Endothelial cell of umbilical vein (primary cell): ENCODE measurements around the gene RCOR1.

ENCODE experiments used
- CTCF ChIP-seq, 2 donors: IDR thresholded peaks; 1 replicate in 1 of 2; 2 replicates in 1 of 2; pipeline ENCODE4 v1.5.1; 2011; ENCODE audit warnings: low read length in 2 of 2, mild to moderate bottlenecking in 2 of 2, moderate library complexity in 2 of 2, control low read depth in 1 of 2, inconsistent platforms in 1 of 2, low read depth in 1 of 2; ENCODE audit not compliant: insufficient read depth in 1 of 2; ENCODE audit errors: extremely low read depth in 1 of 2
- POLR2A ChIP-seq: IDR thresholded peaks from 2 replicates; pipeline ENCODE4 v1.6.1; 2012; ENCODE audit warnings: low read depth, mild to moderate bottlenecking, control low read depth, low read length
- POLR2AphosphoS5 ChIP-seq: IDR thresholded peaks from 2 replicates; pipeline ENCODE4 v1.6.1; 2012; ENCODE audit warnings: low read depth, mild to moderate bottlenecking, control low read depth, low read length, moderate library complexity; ENCODE audit not compliant: insufficient read depth

DNA sequence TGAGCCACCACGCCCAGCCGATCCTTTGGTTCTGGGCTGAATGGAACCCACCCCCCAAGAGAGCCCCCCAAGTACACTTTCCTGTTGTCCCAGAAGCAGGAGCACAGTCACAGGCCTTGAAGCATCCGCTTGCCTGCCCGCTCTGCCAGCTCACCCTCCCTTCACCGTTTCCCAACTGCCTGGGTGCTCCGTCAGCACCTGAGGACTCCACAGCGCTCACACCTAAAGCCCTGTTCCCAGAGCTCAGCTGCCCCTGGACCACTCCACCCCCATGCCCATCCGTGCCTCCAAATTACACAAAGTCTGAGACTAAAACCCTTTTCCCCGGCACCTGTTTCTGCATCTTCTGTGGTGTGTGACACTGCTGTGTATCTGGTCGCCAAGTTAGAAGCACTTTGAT is 140.5 kb downstream of the RCOR1 start:
- no peak for TF ChIP-seq CTCF (IDR thresholded peaks at IDR 0.05; ENCODE audit: extremely low read depth in 1 of 2, insufficient read depth in 1 of 2, low read depth in 1 of 2, low read length in 2 of 2)
- no peak for TF ChIP-seq POLR2AphosphoS5
- no peak for TF ChIP-seq POLR2A
